Retinal pigment epithelial cell (primary cell): ENCODE data around the gene PACSIN2.

Experiments
- DNase-seq: peaks from one replicate; pipeline ENCODE4 v3.0.0-alpha.2; 2010; ENCODE audit warnings: low read depth
- H3K4me3 ChIP-seq: 2 replicates; pipeline ENCODE4 v1.5.1; 2011; ENCODE audit warnings: mild to moderate bottlenecking, low read length, control low read depth, moderate library complexity
- TF ChIP-seq, protein P1 (sequence below): conservative IDR thresholded peaks from 2 replicates; pipeline ENCODE4 v1.5.1; 2011; ENCODE audit warnings: low read depth, low read length, control low read depth, inconsistent platforms

Gene PACSIN2

DNA sequence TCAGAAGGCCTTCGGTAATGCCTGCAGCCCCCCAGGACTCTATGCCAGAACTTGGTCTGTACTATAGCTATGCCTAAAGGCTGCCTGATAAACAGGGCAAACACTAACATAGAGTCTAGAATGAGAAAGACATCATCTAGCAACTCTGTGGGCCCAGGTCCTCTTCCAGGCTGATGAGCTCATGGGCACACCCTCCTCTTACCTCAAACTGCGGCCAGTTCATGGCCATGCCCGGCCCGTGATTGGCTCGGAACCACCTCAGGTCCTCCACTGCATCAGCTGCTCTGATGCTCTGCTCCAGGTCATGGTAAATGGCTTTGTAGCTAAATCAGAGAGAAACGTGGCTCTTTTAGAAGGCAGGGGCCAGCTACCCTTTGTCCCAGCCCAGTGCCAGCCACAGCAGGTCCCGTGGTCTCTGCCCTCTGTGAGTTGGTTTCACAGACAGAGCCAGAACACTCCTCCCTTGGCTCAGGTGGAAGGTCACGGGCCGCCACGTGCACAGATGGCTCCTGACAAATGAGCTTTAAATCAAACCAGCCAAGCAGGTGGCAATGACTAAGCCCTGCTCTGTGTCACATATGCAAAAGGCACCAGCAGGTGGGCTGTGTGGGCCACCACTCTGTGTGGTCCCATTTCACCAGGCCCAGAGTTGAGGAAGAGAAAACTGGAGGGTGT, 132.8 kb downstream of the PACSIN2 start:
- TF ChIP-seq, protein P1, sequence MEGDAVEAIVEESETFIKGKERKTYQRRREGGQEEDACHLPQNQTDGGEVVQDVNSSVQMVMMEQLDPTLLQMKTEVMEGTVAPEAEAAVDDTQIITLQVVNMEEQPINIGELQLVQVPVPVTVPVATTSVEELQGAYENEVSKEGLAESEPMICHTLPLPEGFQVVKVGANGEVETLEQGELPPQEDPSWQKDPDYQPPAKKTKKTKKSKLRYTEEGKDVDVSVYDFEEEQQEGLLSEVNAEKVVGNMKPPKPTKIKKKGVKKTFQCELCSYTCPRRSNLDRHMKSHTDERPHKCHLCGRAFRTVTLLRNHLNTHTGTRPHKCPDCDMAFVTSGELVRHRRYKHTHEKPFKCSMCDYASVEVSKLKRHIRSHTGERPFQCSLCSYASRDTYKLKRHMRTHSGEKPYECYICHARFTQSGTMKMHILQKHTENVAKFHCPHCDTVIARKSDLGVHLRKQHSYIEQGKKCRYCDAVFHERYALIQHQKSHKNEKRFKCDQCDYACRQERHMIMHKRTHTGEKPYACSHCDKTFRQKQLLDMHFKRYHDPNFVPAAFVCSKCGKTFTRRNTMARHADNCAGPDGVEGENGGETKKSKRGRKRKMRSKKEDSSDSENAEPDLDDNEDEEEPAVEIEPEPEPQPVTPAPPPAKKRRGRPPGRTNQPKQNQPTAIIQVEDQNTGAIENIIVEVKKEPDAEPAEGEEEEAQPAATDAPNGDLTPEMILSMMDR, result no peak
- DNase-seq, result no peak

DNA sequence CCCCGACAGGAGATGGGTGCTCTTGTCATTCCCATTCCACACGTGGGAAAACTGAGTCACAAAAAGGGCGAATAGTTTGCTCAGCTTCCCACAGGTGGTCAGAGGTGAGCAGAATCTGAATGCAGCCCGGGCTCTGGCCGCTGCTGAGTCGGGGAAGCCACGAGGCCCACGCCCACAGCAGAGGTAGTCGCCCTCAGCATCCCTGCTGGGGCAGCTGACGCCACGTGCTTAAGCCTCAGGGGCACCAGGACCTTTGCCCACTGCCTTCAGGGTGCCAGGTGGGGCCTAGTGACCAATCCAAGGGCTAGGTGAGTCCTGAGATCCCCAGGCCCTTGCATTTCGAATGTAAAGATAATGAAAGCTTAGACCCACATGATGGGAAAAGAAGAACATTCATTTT, 133.7 kb downstream of the PACSIN2 start:
- no peak overlapping the region for H3K4me3 ChIP-seq
- no peak for DNase-seq
- TF ChIP-seq, protein P1, result no peak

More for the DNA sequence above, 132.8 kb downstream of the PACSIN2 start:
- no peak overlapping the region for H3K4me3 ChIP-seq

DNA sequence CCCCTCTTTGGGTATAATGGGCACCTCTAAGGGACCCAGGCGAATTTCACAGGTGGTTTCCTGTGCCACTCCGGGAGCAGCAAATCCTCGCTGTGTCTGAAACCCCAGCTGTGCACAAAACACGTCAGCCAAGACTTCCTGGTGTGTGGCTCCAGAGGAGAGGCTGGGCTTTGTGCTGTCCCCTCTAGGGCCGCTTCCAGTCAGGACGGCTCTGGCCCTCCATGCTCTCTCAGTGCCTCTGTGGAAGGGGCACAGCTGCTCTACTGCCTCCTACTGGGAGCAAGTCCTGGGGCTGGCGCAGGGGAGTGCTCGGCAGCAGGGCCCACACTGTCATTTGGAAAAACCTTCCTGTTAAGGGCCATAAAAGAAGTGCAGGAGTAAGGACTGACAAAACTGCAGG, 134.1 kb downstream of the PACSIN2 start:
- no peak for DNase-seq
- H3K4me3 ChIP-seq, result no peak overlapping the region
- TF ChIP-seq, protein P1, result peak; percentile 23

DNA sequence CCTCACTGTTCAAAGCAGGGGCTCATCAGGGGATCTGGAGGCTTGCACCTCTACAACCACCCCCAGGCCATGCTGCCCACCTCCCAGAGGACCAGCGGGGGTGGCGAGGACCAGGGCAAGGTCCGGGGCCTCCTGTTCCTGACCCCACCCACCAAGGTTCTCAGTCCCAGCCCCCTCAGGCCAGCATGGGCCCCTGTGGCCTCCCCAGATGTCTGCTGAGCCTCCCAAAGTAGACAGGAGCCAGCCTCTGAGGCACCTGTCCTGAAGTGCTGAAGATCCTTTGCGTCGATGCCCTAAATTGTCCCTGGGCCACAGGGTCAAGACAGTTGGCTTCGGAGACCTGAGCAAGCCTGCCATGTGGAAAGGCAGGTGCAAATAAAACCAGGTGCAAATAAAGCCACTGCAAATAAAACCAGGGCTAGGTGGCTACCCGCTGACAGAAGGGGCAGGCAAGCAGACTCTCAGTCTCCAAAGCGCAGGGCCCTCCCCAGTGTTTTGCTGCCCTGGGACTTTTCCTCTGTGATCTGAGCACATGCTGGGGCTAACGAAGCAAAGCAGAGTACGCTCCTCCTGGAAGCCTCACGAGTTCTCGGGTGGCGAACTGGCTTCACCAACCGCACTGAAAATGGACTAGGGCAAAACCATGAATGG, 135.5 kb downstream of the PACSIN2 start:
- TF ChIP-seq, protein P1, result no peak
- no peak overlapping the region for H3K4me3 ChIP-seq
- DNase-seq, result no peak

DNA sequence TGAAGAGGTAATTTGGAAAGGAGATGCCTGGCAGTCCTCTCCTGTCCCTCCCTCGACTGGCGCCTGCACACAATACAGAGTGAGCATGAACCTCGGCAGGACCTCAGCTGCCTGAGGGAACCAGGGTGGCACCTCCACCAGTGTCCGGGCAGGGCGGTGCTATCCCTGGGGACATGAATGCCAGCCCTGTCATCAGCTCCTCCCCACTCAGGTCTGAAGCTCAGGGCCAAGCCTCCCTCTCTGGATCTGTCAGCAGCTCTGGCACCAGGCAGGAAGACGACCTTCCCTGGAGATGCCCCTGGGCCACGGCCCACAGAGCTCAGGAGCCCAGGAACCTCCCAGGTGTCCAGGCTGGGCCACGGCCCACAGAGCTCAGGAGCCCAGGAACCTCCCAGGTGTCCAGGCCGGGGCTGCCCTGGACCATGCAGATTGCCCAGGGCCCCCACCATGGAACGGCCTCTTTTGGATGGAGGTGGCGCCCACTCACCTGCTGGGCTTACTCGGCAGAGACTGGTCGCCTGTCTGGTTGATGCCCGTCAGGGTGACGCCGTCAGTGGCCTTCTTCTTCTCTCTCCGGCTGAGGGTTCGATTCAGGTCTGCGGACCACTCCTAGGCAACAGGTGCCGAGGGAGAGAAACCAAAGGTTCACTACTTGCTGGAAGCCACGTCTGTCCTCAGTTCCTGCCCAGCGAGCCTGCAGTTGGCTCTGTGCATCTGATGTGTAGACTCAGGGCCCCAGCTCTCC, 136.2 kb downstream of the PACSIN2 start:
- TF ChIP-seq, protein P1, result no peak
- H3K4me3 ChIP-seq, result no peak overlapping the region
- no peak for DNase-seq

DNA sequence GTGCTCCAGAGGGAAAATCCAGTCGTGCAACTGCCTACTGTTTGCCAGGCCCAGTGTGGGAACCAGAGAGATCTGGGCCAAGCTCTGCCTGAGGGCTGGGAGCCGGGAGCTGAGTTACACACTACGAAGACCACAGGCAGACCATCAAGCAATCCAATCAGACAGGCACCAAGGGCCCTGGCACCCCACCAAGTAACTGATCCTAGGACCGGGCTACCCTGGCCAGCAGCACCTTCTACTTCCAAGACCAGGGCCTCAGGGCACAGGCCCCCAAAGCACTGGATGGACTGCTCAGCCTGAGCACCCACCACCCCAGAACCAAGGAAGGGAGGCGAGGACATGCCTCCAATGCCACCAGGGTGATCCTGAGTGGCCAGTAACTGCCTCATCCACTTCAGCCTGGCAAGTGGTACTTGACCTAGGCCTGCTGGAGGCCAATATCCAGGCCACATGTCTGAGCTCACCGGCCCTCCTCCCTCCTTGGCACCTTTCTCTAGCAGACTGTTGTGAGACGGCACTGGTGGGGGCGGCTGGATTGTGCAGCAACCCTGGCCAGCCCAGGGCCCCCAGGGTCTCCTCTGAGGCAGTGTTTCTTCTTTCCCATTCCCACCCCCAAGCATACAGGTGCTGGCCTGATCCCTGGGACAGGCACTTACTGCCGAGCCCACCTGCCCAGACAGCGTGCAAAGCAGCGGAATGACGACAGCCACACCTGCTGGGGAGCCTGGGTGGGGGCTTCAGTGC, 137.2 kb downstream of the PACSIN2 start:
- H3K4me3 ChIP-seq, result no peak overlapping the region
- TF ChIP-seq, protein P1, result no peak
- no peak for DNase-seq
